Right lobe of liver (tissue), 6 donors: Measurements from ENCODE around the gene IL22RA1. TPM values are rescaled to one million over a fixed set of nuclear protein-coding genes. Genes with fewer than 3 reads are reported as not detected.
A peak's percentile ranks its signal among the peaks of the same experiment; 100 is the strongest.

Experiments
- ATAC-seq, 4 donors: fragments of 200-7000 bp; cut with Tn5 transposase; one replicate each; pipeline ENCODE4 v1.9.1; 2020; ENCODE audit warnings: mild to moderate bottlenecking in 4 of 4, moderate library complexity in 4 of 4
- DNase-seq, 3 donors: peaks; one replicate each; pipeline ENCODE4 v3.0.0-alpha.2; 2020
- H3K27ac ChIP-seq, 3 donors: fragments of 200-600 bp; one replicate each; pipeline ENCODE4 v1.8.0; 2022
- H3K27me3 ChIP-seq, 2 donors: fragments of 200-600 bp; one replicate each; pipeline ENCODE4 v1.8.0; 2022
- H3K36me3 ChIP-seq, 4 donors: fragments of 200-600 bp; sonication (generic) in 1 of 4; one replicate each; pipeline versions ENCODE4 v1.5.1 to v1.8.0; 2017 to 2022; ENCODE audit warnings: control low read depth in 1 of 4
- H3K4me1 ChIP-seq, 4 donors: fragments of 200-600 bp; sonication (generic) in 1 of 4; one replicate each; pipeline versions ENCODE4 v1.5.1 to v1.8.0; 2017 to 2022; ENCODE audit warnings: control low read depth in 1 of 4
- H3K4me3 ChIP-seq, 3 donors: fragments of 200-600 bp; one replicate each; pipeline ENCODE4 v1.8.0; 2022
- H3K9me3 ChIP-seq, 4 donors: fragments of 200-600 bp; sonication (generic) in 1 of 4; one replicate each; pipeline versions ENCODE4 v1.5.1 to v1.8.0; 2017 to 2022; ENCODE audit warnings: control low read depth in 1 of 4
- POLR2A ChIP-seq: fragments of 450-650 bp; IDR thresholded peaks from one replicate; pipeline ENCODE4 v1.6.1; 2017; ENCODE audit warnings: antibody characterized with exemption, mild to moderate bottlenecking
- WGBS: methylation state at CpG from one replicate; pipeline ENCODE4 v1.1.6; 2018; ENCODE audit warnings: low coverage, low lambda C conversion rate; ENCODE audit not compliant: insufficient coverage; ENCODE audit errors: missing lambda C conversion rate; 5-methylcytosine and 5-hydroxymethylcytosine counted together
- intact Hi-C, 2 donors: fragments of 100-400 bp; cut with DNase I; formaldehyde crosslinking; loops; one replicate each; pipeline versions ENCODE4 v1.11.2 to v1.14.1; 2022
- total RNA-seq, 6 experiments: library from RNA; depleted of rRNA in 2 of 6; stranded (reverse); fragments of >200 nt in 2 of 6; fragmentation: NEBNext Ultra II Directional in 3 of 6; extraction: Animal tissue kit (Norgen Biotek cat#: 25700) in 3 of 6; gene quantifications; one replicate each; pipeline versions ENCODE4 v1.1.0 to v1.2.4, GENCODE V29; 2016 to 2023
- TF ChIP-seq, protein P1 (sequence below), 4 donors: fragments of 200-600 bp in 3 of 4; fragments of 450-650 bp in 1 of 4; IDR thresholded peaks; one replicate each; pipeline versions ENCODE4 v1.5.1 to v1.8.0; 2016 to 2022; ENCODE audit warnings: antibody characterized with exemption in 4 of 4, mild to moderate bottlenecking in 2 of 4
- donor health status: DM: no; HTN: yes; CAD: no.
- donor health status: DM: no; HTN: no; CAD: no.
- donor health status: DM: no; HTN: no; CAD: no.
- donor health status: DM: no; HTN: yes; CAD: no.
- donor health status: DM: no; HTN: yes; CAD: no.

The IL22RA1 gene
- total RNA-seq, 6 experiments from 2014 or later: 1.8 to 4.5 (median 2.8) TPM

DNA sequence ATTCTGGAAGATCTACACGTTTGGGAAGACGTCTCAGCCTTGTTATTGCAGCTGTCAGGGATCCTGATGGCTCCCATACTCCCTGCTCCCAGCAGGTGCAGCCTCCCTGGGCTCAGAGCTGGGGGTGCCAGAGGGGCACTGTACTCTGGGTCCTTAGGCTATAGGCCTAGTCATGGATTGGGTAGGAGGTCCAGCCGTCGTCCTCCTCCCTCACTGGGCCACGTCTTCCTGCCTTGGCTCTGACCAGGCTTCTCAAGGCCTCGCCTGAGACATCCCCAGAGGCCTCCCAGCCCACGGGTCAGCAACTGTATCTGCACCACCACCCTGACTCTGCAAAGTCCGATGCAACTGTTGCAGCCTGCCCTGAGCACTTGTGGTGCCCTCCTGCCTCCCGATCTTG, 49.2 kb downstream of the IL22RA1 start:
- ATAC-seq: no peak
- H3K27me3 ChIP-seq: no peaks in the 10 kb centered on the region
- intact Hi-C loops: no loop called here
- no peak overlapping the region for H3K4me3 ChIP-seq
- H3K27ac ChIP-seq: no peak overlapping the region
- 78% methylated on average over 2 of the region's 9 CpGs for WGBS
- TF ChIP-seq, protein P1, sequence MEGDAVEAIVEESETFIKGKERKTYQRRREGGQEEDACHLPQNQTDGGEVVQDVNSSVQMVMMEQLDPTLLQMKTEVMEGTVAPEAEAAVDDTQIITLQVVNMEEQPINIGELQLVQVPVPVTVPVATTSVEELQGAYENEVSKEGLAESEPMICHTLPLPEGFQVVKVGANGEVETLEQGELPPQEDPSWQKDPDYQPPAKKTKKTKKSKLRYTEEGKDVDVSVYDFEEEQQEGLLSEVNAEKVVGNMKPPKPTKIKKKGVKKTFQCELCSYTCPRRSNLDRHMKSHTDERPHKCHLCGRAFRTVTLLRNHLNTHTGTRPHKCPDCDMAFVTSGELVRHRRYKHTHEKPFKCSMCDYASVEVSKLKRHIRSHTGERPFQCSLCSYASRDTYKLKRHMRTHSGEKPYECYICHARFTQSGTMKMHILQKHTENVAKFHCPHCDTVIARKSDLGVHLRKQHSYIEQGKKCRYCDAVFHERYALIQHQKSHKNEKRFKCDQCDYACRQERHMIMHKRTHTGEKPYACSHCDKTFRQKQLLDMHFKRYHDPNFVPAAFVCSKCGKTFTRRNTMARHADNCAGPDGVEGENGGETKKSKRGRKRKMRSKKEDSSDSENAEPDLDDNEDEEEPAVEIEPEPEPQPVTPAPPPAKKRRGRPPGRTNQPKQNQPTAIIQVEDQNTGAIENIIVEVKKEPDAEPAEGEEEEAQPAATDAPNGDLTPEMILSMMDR (IDR thresholded peaks at IDR 0.05): no peak
- TF ChIP-seq POLR2A: no peak
- no peaks in the 10 kb centered on the region for H3K36me3 ChIP-seq
- H3K9me3 ChIP-seq: no peaks in the 10 kb centered on the region
- no peaks in the 10 kb centered on the region for H3K4me1 ChIP-seq
- DNase-seq: no peak

DNA sequence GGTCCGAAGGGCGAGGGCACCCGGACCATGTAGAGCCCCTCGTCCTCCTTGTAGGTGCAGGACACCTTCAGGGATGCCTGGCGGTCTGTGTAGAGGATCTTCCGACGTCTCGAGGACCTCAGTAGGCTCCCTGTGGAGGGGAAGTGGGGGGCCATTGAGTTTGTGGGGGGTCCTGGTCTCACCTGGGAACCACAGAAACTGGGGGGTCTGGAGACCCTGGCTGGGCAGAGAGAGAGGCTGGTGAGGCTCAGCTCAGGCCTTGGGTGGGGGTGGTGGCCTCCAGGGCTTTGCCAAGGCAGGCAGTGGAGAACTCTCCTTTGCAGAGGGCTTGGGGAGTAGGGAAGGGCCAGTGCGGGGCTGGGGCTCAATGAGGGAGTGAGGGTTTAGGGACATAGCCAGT, 50.0 kb downstream of the IL22RA1 start:
- 91% methylated on average over 1 of the region's 9 CpGs for WGBS
- no peaks in the 10 kb centered on the region for H3K36me3 ChIP-seq
- intact Hi-C loops: no loop called here
- TF ChIP-seq POLR2A: no peak
- TF ChIP-seq, protein P1 (IDR thresholded peaks at IDR 0.05): no peak
- H3K4me1 ChIP-seq: no peaks in the 10 kb centered on the region
- no peaks in the 10 kb centered on the region for H3K9me3 ChIP-seq
- H3K4me3 ChIP-seq: no peak overlapping the region
- no peak for ATAC-seq
- no peaks in the 10 kb centered on the region for H3K27me3 ChIP-seq
- no peak overlapping the region for H3K27ac ChIP-seq
- no peak for DNase-seq

GRCh38 chr1:24091971-24092482, 50.9 kb downstream of the IL22RA1 start:
- H3K9me3 ChIP-seq: no peaks in the 10 kb centered on the region
- WGBS: 67% methylated on average over 1 of the region's 13 CpGs
- H3K4me3 ChIP-seq: no peak overlapping the region
- intact Hi-C loops: no loop called here
- ATAC-seq (no peak), DNase-seq (no peak)
- H3K27me3 ChIP-seq: no peaks in the 10 kb centered on the region
- no peaks in the 10 kb centered on the region for H3K4me1 ChIP-seq
- H3K36me3 ChIP-seq: no peaks in the 10 kb centered on the region
- TF ChIP-seq, protein P1 (IDR thresholded peaks at IDR 0.05): no peak
- no peak for TF ChIP-seq POLR2A
- no peak overlapping the region for H3K27ac ChIP-seq

DNA sequence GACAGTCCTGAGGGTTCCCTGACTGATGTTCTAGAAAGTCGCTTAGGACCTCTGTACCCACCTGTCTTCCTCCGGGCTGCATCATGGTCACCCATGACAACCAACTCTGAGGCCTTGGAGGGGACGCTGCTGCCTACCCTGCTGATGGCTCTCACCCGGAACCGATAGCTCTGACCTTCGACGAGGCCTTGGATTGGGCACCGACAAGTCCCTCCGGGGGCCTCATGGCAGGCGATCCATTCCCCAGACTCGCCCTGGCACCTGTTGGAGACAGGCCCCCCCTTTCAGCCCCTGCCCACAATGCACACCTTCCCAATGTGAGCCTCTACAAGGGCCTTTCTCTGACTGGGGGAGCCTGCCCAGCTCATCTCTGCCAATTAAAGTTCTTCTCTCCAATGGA, 52.2 kb downstream of the IL22RA1 start:
- Histone ChIP-seq H3K27ac (no peak overlapping the region), H3K9me3 (no peaks in the 10 kb centered on the region), H3K4me3 (no peak overlapping the region), H3K4me1 (no peaks in the 10 kb centered on the region), H3K36me3 (no peaks in the 10 kb centered on the region), H3K27me3 (no peaks in the 10 kb centered on the region)
- ATAC-seq (no peak), DNase-seq (peak in 1 of 3 donors; percentile 45)
- WGBS: 93% methylated on average over 5 of the region's 11 CpGs
- intact Hi-C loops: no loop called here
- TF ChIP-seq, protein P1 (IDR thresholded peaks at IDR 0.05): no peak
- no peak for TF ChIP-seq POLR2A
